ENCODE measurements around the gene MAML2.

MAML2 gene

GRCh38 chr11:96086111-96086510 lies 256.9 kb downstream of the MAML2 start:
- DNase-seq = no peak

- DNase-seq = no peak
Measured at GRCh38 chr11:96085319-96085930, 257.6 kb downstream of the MAML2 start.

GRCh38 chr11:96084610-96085318 lies 258.2 kb downstream of the MAML2 start:
- DNase-seq = no peak

GRCh38 chr11:96082936-96083335 lies 260.1 kb downstream of the MAML2 start:
- no peak for DNase-seq

GRCh38 chr11:96082002-96082899 lies 260.7 kb downstream of the MAML2 start:
- no peak for DNase-seq

GRCh38 chr11:96081561-96081960 lies 261.4 kb downstream of the MAML2 start:
- no peak for DNase-seq

- no peak for DNase-seq
Measured at GRCh38 chr11:96079691-96080090, 263.3 kb downstream of the MAML2 start.

GRCh38 chr11:96075532-96075959 lies 267.4 kb downstream of the MAML2 start:
- DNase-seq = no peak

GRCh38 chr11:96074551-96075310 lies 268.3 kb downstream of the MAML2 start:
- DNase-seq = no peak

GRCh38 chr11:96073536-96073935 lies 269.5 kb downstream of the MAML2 start:
- DNase-seq = no peak

GRCh38 chr11:96072592-96072991 lies 270.4 kb downstream of the MAML2 start:
- DNase-seq = no peak

GRCh38 chr11:96070453-96070852 lies 272.5 kb downstream of the MAML2 start:
- no peak for DNase-seq

GRCh38 chr11:96067160-96067559 lies 275.8 kb downstream of the MAML2 start:
- no peak for DNase-seq

- no peak for DNase-seq
Measured at GRCh38 chr11:96065379-96065778, 277.6 kb downstream of the MAML2 start.

- DNase-seq = no peak
Measured at GRCh38 chr11:96063886-96064285, 279.1 kb downstream of the MAML2 start.

GRCh38 chr11:96063053-96063452 lies 279.9 kb downstream of the MAML2 start:
- no peak for DNase-seq

- DNase-seq = no peak
Measured at GRCh38 chr11:96062134-96062533, 280.9 kb downstream of the MAML2 start.

- DNase-seq = no peak
Measured at GRCh38 chr11:96061730-96062129, 281.3 kb downstream of the MAML2 start.

- no peak for DNase-seq
Measured at GRCh38 chr11:96061069-96061468, 281.9 kb downstream of the MAML2 start.

GRCh38 chr11:96057502-96057901 lies 285.5 kb downstream of the MAML2 start:
- DNase-seq = no peak

GRCh38 chr11:96056576-96056975 lies 286.4 kb downstream of the MAML2 start:
- DNase-seq = no peak

GRCh38 chr11:96055706-96056387 lies 287.1 kb downstream of the MAML2 start:
- no peak for DNase-seq
